K562 (cell line): Measurements from ENCODE around the gene HPCA. TPM values are rescaled to one million over a fixed set of nuclear protein-coding genes. Genes with fewer than 3 reads are reported as not detected.

Experiments
- CXXC5 ChIP-seq: fragments of 250-450 bp; sonication (Bioruptor Pico); IDR thresholded peaks from 2 replicates; pipeline ENCODE4 v1.8.0; 2022; ENCODE audit warnings: inconsistent platforms, mild to moderate bottlenecking, moderate library complexity
- E2F1 ChIP-seq: sonication (generic); formaldehyde crosslinking; IDR thresholded peaks from 2 replicates; pipeline ENCODE4 v1.8.1; 2023; ENCODE audit warnings: mild to moderate bottlenecking, missing genetic modification reagents, moderate library complexity
- FOXA1 ChIP-seq: fragments of 450-650 bp; IDR thresholded peaks from 2 replicates; pipeline ENCODE4 v1.6.1; 2016; ENCODE audit warnings: mild to moderate bottlenecking, borderline replicate concordance
- HMGXB4 ChIP-seq: sonication (generic); formaldehyde crosslinking; IDR thresholded peaks from 2 replicates; pipeline ENCODE4 v1.8.1; 2023; ENCODE audit warnings: mild to moderate bottlenecking, missing genetic modification reagents
- IRF9 ChIP-seq: fragments of 450-650 bp; IDR thresholded peaks from 2 replicates; pipeline ENCODE4 v1.6.1; 2016; ENCODE audit warnings: missing biosample characterization, missing genetic modification characterization
- KLF13 ChIP-seq: fragments of 450-650 bp; IDR thresholded peaks from 2 replicates; pipeline ENCODE4 v1.6.1; 2016; ENCODE audit warnings: missing genetic modification characterization, low read depth, mild to moderate bottlenecking, missing compliant biosample characterization, moderate library complexity, borderline replicate concordance
- MIER1 ChIP-seq: fragments of 450-650 bp; IDR thresholded peaks from 2 replicates; pipeline ENCODE4 v1.6.1; 2016; ENCODE audit warnings: antibody characterized with exemption, mild to moderate bottlenecking, low read depth
- NR3C1 ChIP-seq: sonication (generic); formaldehyde crosslinking; IDR thresholded peaks from 2 replicates; pipeline ENCODE4 v1.8.1; 2022; ENCODE audit warnings: missing genetic modification reagents
- NRF1 ChIP-seq, 2 experiments: fragments of 450-650 bp; IDR thresholded peaks in 1 of 2; conservative IDR thresholded peaks in 1 of 2; 2 replicates each; pipeline ENCODE4 v1.6.1; 2014; ENCODE audit warnings: mild to moderate bottlenecking in 2 of 2
- POLR2G ChIP-seq: fragments of 200-400 bp; formaldehyde crosslinking; IDR thresholded peaks from 2 replicates; pipeline ENCODE4 v1.6.1; 2017; ENCODE audit warnings: low read depth, mild to moderate bottlenecking, antibody characterized with exemption, low read length, moderate library complexity
- RAD21 ChIP-seq, 2 experiments: fragments of 250-450 bp in 1 of 2; fragments of 450-650 bp in 1 of 2; sonication (Bioruptor Pico) in 1 of 2; formaldehyde crosslinking in 1 of 2; IDR thresholded peaks in 1 of 2; conservative IDR thresholded peaks in 1 of 2; 2 replicates each; pipeline versions ENCODE4 v1.4.0 to v1.8.0; 2020 to 2022; ENCODE audit warnings: mild to moderate bottlenecking in 2 of 2, moderate library complexity in 1 of 2
- RCOR1 ChIP-seq, 2 experiments: IDR thresholded peaks; 2 replicates each; pipeline ENCODE4 v1.6.1; 2012; ENCODE audit warnings: low read depth in 2 of 2, low read length in 2 of 2, borderline replicate concordance in 1 of 2, improper control_type of control experiment in 1 of 2
- RERE ChIP-seq: sonication (generic); formaldehyde crosslinking; IDR thresholded peaks from 2 replicates; pipeline ENCODE4 v1.8.0; 2023; ENCODE audit warnings: missing genetic modification reagents, mild to moderate bottlenecking, borderline replicate concordance
- TARDBP ChIP-seq: fragments of 450-650 bp; IDR thresholded peaks from 2 replicates; pipeline ENCODE4 v1.6.1; 2016
- XRCC5 ChIP-seq: fragments of 200-400 bp; formaldehyde crosslinking; IDR thresholded peaks from 2 replicates; pipeline ENCODE4 v1.6.1; 2017; ENCODE audit warnings: low read depth, mild to moderate bottlenecking, low read length
- ZBTB7A ChIP-seq: IDR thresholded peaks from 2 replicates; pipeline ENCODE4 v1.6.1; 2011; ENCODE audit warnings: low read depth, mild to moderate bottlenecking, low read length, moderate library complexity, borderline replicate concordance; ENCODE audit not compliant: control insufficient read depth
- ZNF311 ChIP-seq: fragments of 250-450 bp; sonication (Bioruptor Pico); IDR thresholded peaks from 2 replicates; pipeline ENCODE4 v1.4.0; 2020; ENCODE audit warnings: mild to moderate bottlenecking, moderate library complexity
- polyA plus RNA-seq, 8 experiments: library from polyadenylated mRNA; depleted of rRNA in 4 of 8; stranded (reverse) in 5 of 8; unstranded in 3 of 8; fragments of >200 nt; fragmentation: Nextera tagmentation in 2 of 8; fragmentation: Illumina TruSeq in 1 of 8; extraction: Ambion mirVana in 2 of 8; extraction: Trizol in 1 of 8; gene quantifications; 2 replicates each; pipeline versions ENCODE4 v1.2.1 to v1.2.3, GENCODE V29; 2011 to 2014; ENCODE audit warnings: inconsistent platforms in 1 of 8, missing spikeins in 1 of 8
- total RNA-seq, 7 experiments: library from RNA; depleted of rRNA in 6 of 7; stranded (reverse); fragments of >200 nt in 6 of 7; fragmentation: Illumina TruSeq in 2 of 7; extraction: Trizol in 2 of 7; gene quantifications; 2 replicates each; pipeline versions ENCODE4 v1.2.1 to v1.2.3, GENCODE V29; 2011 to 2021; ENCODE audit warnings: low replicate concordance in 1 of 7

The HPCA gene
- total and polyA plus RNA-seq, 9 of the 15 experiments (the other 6 are each of a cell fraction or from before 2014, with no cell fraction given): not detected

- peak; percentile 99 for TF ChIP-seq E2F1 (CRISPR knock-in tag)
- TF ChIP-seq RERE (CRISPR knock-in tag): peak; percentile 100
- TF ChIP-seq TARDBP: peak; percentile 90
- peak; percentile 98 for TF ChIP-seq XRCC5
- TF ChIP-seq CXXC5 (CRISPR knock-in tag): peak; percentile 94
- no peak for TF ChIP-seq KLF13 (tag)
- TF ChIP-seq IRF9: 0 out of 2 replicates have a peak, but pooled peaks have one; percentile 36
- peak; percentile 99 for TF ChIP-seq MIER1
- peak in 1 of 2 experiments; percentile 98; a peak in 2 of 4 replicates for TF ChIP-seq RCOR1 (IDR thresholded peaks at IDR 0.05; ENCODE audit: borderline replicate concordance in 1 of 2, low read depth in 2 of 2, low read length in 2 of 2)
- peak; percentile 38 for TF ChIP-seq POLR2G
- TF ChIP-seq NR3C1 (CRISPR knock-in tag): peak; percentile 100
- peak; percentile 98 for TF ChIP-seq ZBTB7A
- TF ChIP-seq FOXA1: no peak
- TF ChIP-seq NRF1 (conservative IDR thresholded peaks at IDR 0.05 in 1 of 2, IDR thresholded peaks at IDR 0.05 in 1 of 2): peak; percentile 31 to 34; a peak in 2 of 4 replicates
- TF ChIP-seq HMGXB4 (CRISPR knock-in tag): peak; percentile 100
- peak; percentile 80 for TF ChIP-seq ZNF311
- TF ChIP-seq RAD21 (CRISPR knock-in tag; conservative IDR thresholded peaks at IDR 0.05 in 1 of 2, IDR thresholded peaks at IDR 0.05 in 1 of 2): peak; percentile 48 to 65
Observed at GRCh38 chr1:32886004-32886827, at the start of gene HPCA (continued).
